Activated gamma-delta T cell treated with anti-CD3 and anti-CD28 coated beads, Interleukin-2, amount 50 U/mL, for 16 hours (primary cell): ENCODE results near the gene RANBP17.

ENCODE experiments used
- DNase-seq: peaks from one replicate; pipeline ENCODE4 v3.0.0-alpha.2; 2020; ENCODE audit warnings: low read depth

Gene RANBP17

DNA sequence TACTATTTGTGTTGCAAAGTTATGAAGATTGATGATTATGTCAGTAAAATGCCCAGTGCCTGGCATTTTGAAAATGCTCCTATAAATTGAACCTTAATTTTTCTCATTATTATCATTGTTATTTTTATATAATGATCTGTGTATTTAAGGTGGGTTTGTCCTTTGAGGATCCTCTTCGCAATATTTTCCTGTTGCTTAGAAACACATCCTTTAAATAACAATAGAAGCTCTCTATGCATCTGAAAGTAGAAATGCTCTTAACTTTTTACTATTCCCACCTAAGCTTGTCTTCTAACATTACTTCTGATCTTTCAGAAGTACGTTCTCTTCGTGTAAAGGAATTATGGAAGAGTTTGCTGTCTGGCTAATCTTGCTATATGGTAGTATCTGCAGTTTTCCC lies 232.5 kb downstream of the RANBP17 start:
- no peak for DNase-seq

- no peak for DNase-seq
These were observed 241.2 kb downstream of the RANBP17 start for GRCh38 chr5:171102877-171103610.

DNA sequence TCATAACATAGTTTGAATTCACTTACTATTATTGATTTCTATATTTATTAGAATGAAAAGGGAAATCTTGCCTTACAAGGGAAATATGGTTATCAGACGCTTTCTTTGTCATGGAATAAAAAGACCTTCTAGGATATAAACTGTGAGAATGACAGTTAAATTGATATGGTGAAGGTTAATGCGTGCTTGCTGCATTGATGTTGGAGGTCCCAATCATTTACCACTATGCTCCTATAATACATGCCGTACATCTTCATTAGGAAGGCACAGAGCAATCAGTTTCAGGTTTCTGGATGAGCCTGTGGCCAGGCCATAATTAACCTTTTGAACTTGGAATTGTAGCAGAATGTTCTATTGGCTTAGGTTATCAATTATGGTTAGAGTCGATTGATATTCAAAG lies 245.9 kb downstream of the RANBP17 start:
- DNase-seq = no peak

DNA sequence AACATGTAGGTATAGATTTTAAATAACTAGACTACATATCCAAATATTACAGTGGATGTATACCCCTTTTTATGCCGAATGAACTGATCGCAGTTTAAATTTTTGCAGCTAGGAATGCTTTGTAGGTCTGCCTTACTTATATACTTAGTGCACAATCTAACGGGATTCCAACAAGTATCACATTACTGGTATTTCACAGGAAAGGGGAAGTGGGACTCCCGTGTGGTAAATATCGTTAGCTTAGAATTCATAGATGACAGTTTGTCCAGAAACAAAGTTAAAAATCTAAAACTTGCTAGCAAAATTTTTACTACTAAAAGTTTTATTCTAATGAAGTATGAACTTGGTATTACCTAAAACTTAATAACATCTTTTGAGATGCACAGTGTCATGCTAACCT lies 253.7 kb downstream of the RANBP17 start:
- no peak for DNase-seq

DNA sequence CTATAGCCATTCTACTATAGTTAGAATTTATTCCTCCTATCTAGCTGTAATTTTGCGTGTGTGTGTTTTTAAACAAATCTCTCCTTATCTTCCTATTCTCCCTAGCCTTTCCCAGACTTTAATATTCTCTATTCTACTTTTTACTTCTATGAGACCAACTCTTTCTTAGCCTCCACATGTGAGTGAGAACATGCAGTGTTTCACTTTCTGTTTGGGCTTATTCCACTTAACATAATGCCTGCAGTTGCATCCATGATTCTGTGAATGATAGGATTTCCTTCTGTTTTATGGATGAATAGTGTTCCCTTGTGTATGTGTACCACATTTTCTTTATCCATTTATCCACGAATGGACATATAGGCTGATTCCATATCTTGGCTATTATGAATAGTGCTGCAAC lies 254.9 kb downstream of the RANBP17 start:
- DNase-seq = no peak

DNA sequence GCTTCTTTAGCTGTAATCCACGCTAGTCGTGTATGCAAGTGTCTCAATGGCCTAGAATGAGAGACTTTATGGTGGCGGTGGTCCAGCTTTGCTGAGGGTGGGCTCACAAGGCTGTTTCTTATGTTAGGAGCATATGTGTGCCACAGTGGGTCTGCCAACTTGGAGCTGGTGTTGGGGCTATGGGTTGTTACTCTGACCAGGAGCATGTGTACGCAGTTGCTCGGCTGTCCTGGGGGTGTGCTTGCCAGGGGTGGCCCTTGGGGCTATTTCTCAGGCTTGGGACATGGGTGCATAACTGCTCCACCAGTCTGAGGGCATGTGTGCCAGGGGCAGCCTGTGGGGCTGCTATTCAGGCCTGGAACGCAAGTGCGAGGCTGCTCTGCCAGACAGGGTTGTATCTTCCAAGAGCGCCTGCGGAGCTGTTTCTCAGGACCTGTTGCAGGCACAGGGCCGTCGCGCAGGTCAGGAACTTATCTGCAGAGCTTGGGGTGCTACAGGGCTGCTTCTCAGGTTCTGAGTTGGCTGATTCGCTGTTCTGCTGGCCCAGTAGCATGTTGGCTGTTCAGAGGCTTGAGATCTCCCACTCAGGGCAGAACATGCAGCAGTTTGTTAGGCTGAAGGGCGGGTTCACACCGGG lies 259.3 kb downstream of the RANBP17 start:
- no peak for DNase-seq

DNA sequence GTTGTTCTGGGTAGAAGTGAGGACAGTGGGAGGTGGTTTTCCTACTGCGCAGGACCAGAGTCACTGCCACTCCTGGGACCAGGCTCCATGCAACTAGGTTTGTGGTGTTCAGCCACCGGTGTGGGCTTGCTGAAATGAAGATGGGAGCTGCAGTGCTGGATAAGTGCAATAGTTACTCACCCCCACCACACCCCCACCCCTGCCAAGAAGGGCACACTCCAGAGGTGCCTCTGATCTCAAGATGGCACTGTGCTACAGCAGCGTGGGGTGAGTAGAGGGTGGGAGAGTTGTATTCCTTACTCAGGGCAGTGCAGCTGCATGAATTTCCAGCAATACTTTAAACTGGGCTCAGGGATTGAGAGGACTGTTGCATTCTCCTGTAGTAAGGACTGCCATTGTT lies 259.8 kb downstream of the RANBP17 start:
- DNase-seq = no peak

DNA sequence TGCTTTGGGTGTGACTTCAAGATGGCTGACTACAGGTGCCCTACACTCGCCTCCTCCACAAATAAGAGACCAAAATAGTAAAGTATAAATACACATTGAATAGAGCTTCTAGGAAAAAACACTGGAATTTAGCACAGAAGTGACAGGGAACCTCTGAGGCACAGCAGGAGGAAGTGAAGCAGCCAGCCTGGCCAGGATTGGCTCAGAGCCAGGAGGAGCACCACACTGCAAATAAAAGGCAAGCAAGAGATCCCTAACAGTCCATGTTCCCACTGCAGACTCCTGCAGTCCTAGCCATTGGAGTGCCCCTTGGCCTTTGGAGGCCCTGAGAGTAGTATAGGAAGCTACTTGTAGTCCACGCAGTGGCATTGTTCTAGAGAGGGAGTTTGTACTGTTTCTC lies 260.6 kb downstream of the RANBP17 start:
- DNase-seq = no peak

- DNase-seq = no peak
These were observed 261.6 kb downstream of the RANBP17 start for GRCh38 chr5:171123417-171123816.

DNA sequence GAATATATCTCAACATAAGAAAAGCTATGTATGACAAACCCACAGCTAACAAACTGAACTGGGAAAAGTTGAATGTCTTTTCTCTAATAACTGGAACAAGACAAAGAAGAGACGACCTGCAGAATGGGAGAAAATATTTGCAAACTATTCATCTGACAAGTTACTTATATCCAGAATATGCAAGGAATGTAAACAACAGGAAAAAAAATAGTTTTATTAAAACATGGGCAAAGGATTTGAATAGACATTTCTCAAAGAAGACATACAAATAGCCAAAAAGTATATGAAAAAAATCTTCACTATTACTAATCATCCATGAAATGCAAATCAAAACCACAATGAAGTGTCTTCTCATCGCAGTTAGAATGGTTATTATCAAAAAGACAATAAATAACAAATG lies 265.5 kb downstream of the RANBP17 start:
- DNase-seq = no peak

- DNase-seq = no peak
These were observed 266.3 kb downstream of the RANBP17 start for GRCh38 chr5:171128136-171128535.

DNA sequence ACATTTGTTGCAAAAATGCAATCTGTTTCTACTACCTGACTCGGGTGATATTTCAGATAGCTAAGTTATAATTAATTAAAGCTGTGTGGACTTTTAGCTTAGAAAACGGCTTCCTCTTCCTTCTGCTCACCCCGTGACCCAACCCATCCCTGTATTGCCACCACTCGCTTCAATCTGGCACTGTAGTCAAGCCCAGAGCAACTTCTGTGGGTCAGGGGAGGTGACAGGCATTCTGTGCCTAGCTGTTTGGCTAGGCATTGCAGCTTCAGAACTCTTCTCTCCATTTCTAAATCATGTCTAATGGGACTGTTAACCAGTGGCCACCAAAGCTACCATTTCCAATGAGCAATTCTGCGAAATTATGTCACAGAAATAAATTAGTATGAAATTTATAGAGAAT lies 267.5 kb downstream of the RANBP17 start:
- no peak for DNase-seq

GRCh38 chr5:171131497-171131896 lies 269.7 kb downstream of the RANBP17 start:
- no peak for DNase-seq

DNA sequence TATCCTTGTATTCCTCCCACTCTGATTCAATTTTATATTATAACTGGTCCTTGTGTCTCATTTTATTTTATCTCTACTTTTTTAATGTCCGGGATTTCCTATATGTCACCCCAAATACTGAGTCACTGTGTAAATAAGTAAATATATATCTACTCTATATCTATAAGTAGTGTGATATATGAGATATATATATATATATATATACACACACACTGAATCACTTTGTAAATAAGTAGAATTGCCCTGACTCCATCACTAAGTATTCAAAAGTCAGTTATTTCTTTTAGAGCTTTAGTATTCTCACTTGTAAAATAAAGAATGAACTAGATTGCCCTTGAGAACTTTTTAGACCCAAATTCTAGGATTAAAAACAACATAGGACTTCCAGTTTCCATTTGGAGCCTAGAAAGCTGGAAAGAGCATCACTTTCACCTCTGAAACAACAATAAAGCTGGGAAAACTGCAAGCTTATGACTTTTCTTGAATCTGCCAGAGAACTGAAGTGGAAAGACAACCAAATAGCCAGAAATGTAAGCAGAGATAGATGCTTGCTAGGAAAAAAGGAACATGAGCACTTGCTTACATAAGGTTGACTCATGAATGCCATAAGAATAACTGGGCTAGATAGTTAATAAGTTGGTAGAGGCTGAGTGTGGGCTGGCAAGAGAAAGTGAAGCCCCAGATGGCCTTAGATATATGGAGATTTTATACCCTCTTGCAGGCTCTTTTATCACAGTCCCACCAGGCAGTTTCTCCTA lies 276.1 kb downstream of the RANBP17 start:
- no peak for DNase-seq

DNA sequence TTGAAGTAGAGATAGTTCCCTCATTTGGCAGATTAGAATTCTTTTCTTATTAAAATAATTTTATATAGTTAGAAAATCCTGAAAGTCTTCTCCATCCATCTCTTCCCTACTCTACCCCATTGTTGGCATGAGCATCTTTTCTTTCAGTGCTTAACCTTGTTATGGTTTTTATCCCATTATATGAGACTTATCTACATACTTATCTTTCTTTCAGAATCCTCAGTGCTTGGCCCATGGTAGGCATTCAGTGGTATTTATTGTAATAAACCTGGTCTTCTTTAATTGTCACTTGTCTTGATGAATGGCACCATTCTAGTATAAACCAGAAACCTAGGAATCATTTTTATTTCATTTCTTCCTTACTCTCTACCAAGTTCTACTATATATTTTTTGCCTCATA lies 277.4 kb downstream of the RANBP17 start:
- no peak for DNase-seq

DNA sequence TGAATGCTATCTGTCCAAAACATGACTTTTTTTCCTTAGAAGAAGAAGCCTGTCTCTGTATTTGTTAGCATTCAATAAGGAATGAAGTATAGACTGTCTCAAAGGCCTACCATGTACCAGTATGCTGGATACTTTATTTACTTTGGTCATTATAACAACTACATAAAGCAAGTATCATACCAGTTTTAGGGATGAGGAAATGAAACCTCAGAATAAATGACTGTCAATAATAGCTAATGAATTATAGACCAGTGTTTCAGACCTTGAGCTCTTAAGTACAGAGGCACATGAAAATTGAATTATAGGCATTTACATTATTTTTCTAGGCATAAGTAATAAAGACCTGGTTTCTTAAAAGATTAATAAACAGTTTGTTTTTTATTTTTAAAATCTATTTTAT lies 280.8 kb downstream of the RANBP17 start:
- no peak for DNase-seq

GRCh38 chr5:171143171-171143570 lies 281.4 kb downstream of the RANBP17 start:
- no peak for DNase-seq

DNA sequence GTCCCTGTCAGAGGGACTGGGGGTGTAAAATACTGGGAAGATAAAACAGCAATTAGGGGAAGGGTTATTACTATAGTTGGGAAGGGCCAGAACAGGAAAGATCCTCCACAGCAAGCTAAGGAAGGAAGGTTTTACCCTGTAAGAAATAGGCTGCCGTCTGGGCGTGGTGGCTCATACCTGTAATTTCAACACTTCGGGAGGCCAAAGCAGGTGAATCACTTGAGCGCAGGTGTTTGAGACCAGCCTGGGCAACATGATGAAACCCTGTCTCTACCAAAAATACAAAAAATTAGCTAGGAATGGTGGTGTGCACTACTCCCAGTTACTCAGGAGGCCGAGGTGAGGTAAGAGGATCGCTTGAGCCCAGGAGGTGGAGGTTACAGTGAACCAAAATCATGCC lies 282.1 kb downstream of the RANBP17 start:
- no peak for DNase-seq

GRCh38 chr5:171149333-171149732 lies 287.5 kb downstream of the RANBP17 start:
- no peak for DNase-seq

GRCh38 chr5:171149772-171150171 lies 288.0 kb downstream of the RANBP17 start:
- no peak for DNase-seq

DNA sequence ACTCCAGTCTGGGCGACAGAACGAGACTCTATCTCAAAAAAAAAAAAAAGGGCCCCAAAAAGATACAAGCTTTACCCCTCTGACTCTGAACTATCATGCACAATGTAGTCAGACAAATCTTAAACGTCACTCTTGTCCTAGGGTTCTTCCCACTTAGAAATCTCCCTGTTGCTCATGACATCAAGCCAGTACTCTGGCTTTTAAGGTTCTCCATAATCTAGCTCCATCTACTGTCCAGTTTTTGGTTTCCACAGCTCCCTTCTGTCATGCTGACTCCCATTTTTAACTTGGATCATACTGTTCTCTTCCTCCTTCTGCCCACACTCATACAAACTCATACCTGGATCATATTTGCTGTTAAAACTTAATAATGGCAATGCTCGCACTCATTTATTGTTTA lies 290.6 kb downstream of the RANBP17 start:
- DNase-seq = no peak

GRCh38 chr5:171155621-171156020 lies 293.8 kb downstream of the RANBP17 start:
- DNase-seq = no peak

GRCh38 chr5:171157276-171157675 lies 295.5 kb downstream of the RANBP17 start:
- no peak for DNase-seq
